ENCODE data around the gene PAQR7.

GRCh38 chr1:25916460-25916859 is 41.0 kb upstream of the PAQR7 start:
- TF ChIP-seq CTCF (conservative IDR thresholded peaks at IDR 0.05), result no peak
- TF ChIP-seq ZFX (IDR thresholded peaks at IDR 0.05), result no peak
